Upper lobe of left lung (tissue), 6 donors: Measurements from ENCODE around the gene IL17RD. TPM values are rescaled to one million over a fixed set of nuclear protein-coding genes. Genes with fewer than 3 reads are reported as not detected.
A peak's percentile ranks its signal among the peaks of the same experiment; 100 is the strongest.

Source experiments
- ATAC-seq, 2 donors: fragments of 200-7000 bp; cut with Tn5 transposase; one replicate each; pipeline ENCODE4 v1.9.1; 2022; ENCODE audit warnings: mild to moderate bottlenecking in 2 of 2, moderate library complexity in 2 of 2; ENCODE audit not compliant: low FRiP score in 2 of 2
- DNase-seq, 2 donors: peaks; one replicate each; pipeline ENCODE4 v3.0.0-alpha.2; 2019 to 2020
- H3K27ac ChIP-seq, 4 donors: fragments of 200-600 bp; sonication (generic); one replicate each; pipeline ENCODE4 v1.5.1; 2016 to 2019
- H3K27me3 ChIP-seq, 4 donors: fragments of 200-600 bp; sonication (generic); one replicate each; pipeline ENCODE4 v1.5.1; 2017 to 2019
- H3K36me3 ChIP-seq, 4 donors: fragments of 200-600 bp; sonication (generic); one replicate each; pipeline ENCODE4 v1.5.1; 2016 to 2019
- H3K4me1 ChIP-seq, 4 donors: fragments of 200-600 bp; sonication (generic); one replicate each; pipeline ENCODE4 v1.5.1; 2018 to 2019
- H3K4me3 ChIP-seq, 4 donors: fragments of 200-600 bp; sonication (generic); one replicate each; pipeline ENCODE4 v1.5.1; 2017 to 2019; ENCODE audit warnings: mild to moderate bottlenecking in 2 of 4, moderate library complexity in 1 of 4
- H3K9me3 ChIP-seq, 4 donors: fragments of 200-600 bp; sonication (generic); one replicate each; pipeline ENCODE4 v1.5.1; 2018 to 2019
- EP300 ChIP-seq, 4 donors: sonication (generic); formaldehyde crosslinking; IDR thresholded peaks; one replicate each; pipeline ENCODE4 v1.5.1; 2017; ENCODE audit warnings: antibody characterized with exemption in 4 of 4, control low read depth in 2 of 4
- POLR2A ChIP-seq, 4 donors: fragments of 450-650 bp; IDR thresholded peaks; one replicate each; pipeline ENCODE4 v1.5.1; 2016 to 2017; ENCODE audit warnings: antibody characterized with exemption in 4 of 4, mild to moderate bottlenecking in 2 of 4
- POLR2AphosphoS5 ChIP-seq, 2 donors: sonication (generic); formaldehyde crosslinking; IDR thresholded peaks; one replicate each; pipeline ENCODE4 v1.5.1; 2017; ENCODE audit warnings: antibody characterized with exemption in 2 of 2
- WGBS, 2 donors: methylation state at CpG; one replicate each; pipeline ENCODE4 v1.1.5; 2017 to 2018; 5-methylcytosine and 5-hydroxymethylcytosine counted together
- total RNA-seq, 6 donors: library from RNA; depleted of rRNA in 4 of 6; stranded (reverse); fragments of >200 nt in 4 of 6; gene quantifications; one replicate each; pipeline versions ENCODE4 v1.1.0 to v1.2.1, GENCODE V29; 2016 to 2021
- TF ChIP-seq, protein P1 (sequence below), 6 experiments: fragments of 450-650 bp in 4 of 6; fragments of 200-600 bp in 2 of 6; sonication (generic) in 2 of 6; IDR thresholded peaks; one replicate each; pipeline ENCODE4 v1.5.1; 2016 to 2019; ENCODE audit warnings: antibody characterized with exemption in 6 of 6
- donor health status: DM: no; HTN: no; CAD: no; lungs with moderate emphysema.
- donor health status: DM: no; HTN: yes; CAD: no; lungs with severe emphysema.

Gene IL17RD
- total RNA-seq, 6 donors from 2014 or later, result under 0.01 to 2.7 (median 0.49) TPM

DNA sequence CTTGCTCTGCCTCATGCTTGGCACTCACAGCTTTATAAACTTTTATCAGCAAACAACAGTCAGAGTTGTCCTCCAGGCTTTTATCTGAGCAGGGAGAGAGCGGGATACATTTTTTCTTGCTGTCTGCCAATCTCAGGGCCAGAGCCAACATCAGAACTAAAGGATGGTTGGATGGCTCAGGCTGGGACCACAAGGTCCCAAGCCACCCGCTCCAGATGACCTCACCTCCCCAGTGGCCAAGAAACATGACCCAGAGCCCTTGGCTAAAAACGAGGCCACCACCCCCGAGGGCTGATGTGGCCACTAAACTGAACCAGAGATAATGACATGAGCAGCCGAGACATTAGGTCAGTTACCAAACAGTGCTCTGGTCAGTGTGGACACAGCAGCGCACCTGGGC lies 123.5 kb downstream of the IL17RD start:
- WGBS, 2 donors, result 71 to 87% methylated on average over 6 of the region's 6 CpGs

More for the DNA sequence above, 123.5 kb downstream of the IL17RD start:
- Histone ChIP-seq H3K36me3 (no peaks in the 10 kb centered on the region), H3K9me3 (no peaks in the 10 kb centered on the region), H3K27ac (no peak overlapping the region), H3K4me3 (no peak overlapping the region), H3K4me1 (no peaks in the 10 kb centered on the region), H3K27me3 (no peaks in the 10 kb centered on the region)
- DNase-seq (no peak), ATAC-seq (peak in 1 of 2 donors; percentile 61)
- TF ChIP-seq EP300 (IDR thresholded peaks at IDR 0.05), result no peak
- TF ChIP-seq, protein P1, sequence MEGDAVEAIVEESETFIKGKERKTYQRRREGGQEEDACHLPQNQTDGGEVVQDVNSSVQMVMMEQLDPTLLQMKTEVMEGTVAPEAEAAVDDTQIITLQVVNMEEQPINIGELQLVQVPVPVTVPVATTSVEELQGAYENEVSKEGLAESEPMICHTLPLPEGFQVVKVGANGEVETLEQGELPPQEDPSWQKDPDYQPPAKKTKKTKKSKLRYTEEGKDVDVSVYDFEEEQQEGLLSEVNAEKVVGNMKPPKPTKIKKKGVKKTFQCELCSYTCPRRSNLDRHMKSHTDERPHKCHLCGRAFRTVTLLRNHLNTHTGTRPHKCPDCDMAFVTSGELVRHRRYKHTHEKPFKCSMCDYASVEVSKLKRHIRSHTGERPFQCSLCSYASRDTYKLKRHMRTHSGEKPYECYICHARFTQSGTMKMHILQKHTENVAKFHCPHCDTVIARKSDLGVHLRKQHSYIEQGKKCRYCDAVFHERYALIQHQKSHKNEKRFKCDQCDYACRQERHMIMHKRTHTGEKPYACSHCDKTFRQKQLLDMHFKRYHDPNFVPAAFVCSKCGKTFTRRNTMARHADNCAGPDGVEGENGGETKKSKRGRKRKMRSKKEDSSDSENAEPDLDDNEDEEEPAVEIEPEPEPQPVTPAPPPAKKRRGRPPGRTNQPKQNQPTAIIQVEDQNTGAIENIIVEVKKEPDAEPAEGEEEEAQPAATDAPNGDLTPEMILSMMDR (IDR thresholded peaks at IDR 0.05), result no peak
- no peak for TF ChIP-seq POLR2AphosphoS5 (IDR thresholded peaks at IDR 0.05)
- no peak for TF ChIP-seq POLR2A (IDR thresholded peaks at IDR 0.05)

Other genes starting within 250 kb of the IL17RD start
- gene SPATA12, start 104.7 kb downstream of the IL17RD start, total RNA-seq, result 1 to 10 TPM in 1 of 6 donors, under 1 TPM in 3, not detected in 2; 0.27 to 1.0 (median 0.36) TPM
- 1 to 10 TPM in 2 of 6 donors, under 1 TPM in 3, not detected in 1; 0.74 to 2.1 (median 0.91) TPM for gene HESX1, start 34.6 kb upstream of the IL17RD start, total RNA-seq
- gene APPL1, start 62.4 kb upstream of the IL17RD start, total RNA-seq, result 10 to 100 TPM; 18.2 to 53.9 (median 35.3) TPM
- 1 to 10 TPM in 2 of 6 donors, under 1 TPM in 1, not detected in 3; 0.64 to 2.1 (median 1.2) TPM for gene ASB14, start 127.3 kb upstream of the IL17RD start, total RNA-seq